Stimulated activated naive CD8-positive, alpha-beta T cell treated with anti-CD3 and anti-CD28 coated beads, Interleukin-15, amount 100 ng/mL, for 72 hours (primary cell): ENCODE data around the gene TTC39A.
A peak's percentile ranks its signal among the peaks of the same experiment; 100 is the strongest.

Experiments
- ATAC-seq: fragments of 150-1000 bp; cut with Tn5 transposase; 2 replicates; pipeline ENCODE4 v1.10.0; 2021; ENCODE audit warnings: mild to moderate bottlenecking, moderate library complexity
- DNase-seq, 2 donors: peaks; one replicate each; pipeline ENCODE4 v3.0.0; 2021 to 2022
- H3K27ac Mint-ChIP-seq, 2 donors: one replicate each; pipeline ENCODE4 v1.8.0; 2022; ENCODE audit warnings: mild to moderate bottlenecking in 2 of 2, mixed read lengths in 2 of 2, moderate library complexity in 2 of 2
- H3K27me3 Mint-ChIP-seq: one replicate; pipeline ENCODE4 v1.8.0; 2022; ENCODE audit warnings: mixed read lengths
- H3K4me1 Mint-ChIP-seq: one replicate; pipeline ENCODE4 v1.8.0; 2022; ENCODE audit warnings: mild to moderate bottlenecking, mixed read lengths
- H3K4me3 Mint-ChIP-seq, 2 donors: one replicate each; pipeline ENCODE4 v1.8.0; 2022; ENCODE audit warnings: mild to moderate bottlenecking in 2 of 2, mixed read lengths in 2 of 2, moderate library complexity in 1 of 2
- H3K9me3 Mint-ChIP-seq, 2 donors: one replicate each; pipeline ENCODE4 v1.8.0; 2022; ENCODE audit warnings: mixed read lengths in 2 of 2

Gene TTC39A

GRCh38 chr1:51330331-51331201 is at the start of gene TTC39A:
TTC39A (minus strand) TSS chr1:51330562; CDS start chr1:51330477, 85 bp downstream.
- Mint-ChIP-seq H3K27me3 (peaks cover 52% of the 10 kb centered on the region), H3K4me3 (peak within 1 kb of the TSS; percentile 75 to 81), H3K9me3 (no peaks in the 10 kb centered on the region), H3K27ac (no peak within 1 kb of the TSS), H3K4me1 (peaks cover 15% of the 10 kb centered on the region)
- DNase-seq (no peak), ATAC-seq (peak; percentile 60)

GRCh38 chr1:51378871-51379270 is 48.5 kb upstream of the TTC39A start:
- DNase-seq (no peak), ATAC-seq (no peak)
- H3K4me3 Mint-ChIP-seq, result no peak overlapping the region
- H3K4me1 Mint-ChIP-seq, result no peaks in the 10 kb centered on the region
- H3K27me3 Mint-ChIP-seq, result no peaks in the 10 kb centered on the region
- peak overlapping the region in 1 of 2 donors; percentile 63 for H3K27ac Mint-ChIP-seq
- H3K9me3 Mint-ChIP-seq, result peaks cover 9 to 11% of the 10 kb centered on the region in 2 donors

- no peak overlapping the region for H3K4me3 Mint-ChIP-seq
- no peaks in the 10 kb centered on the region for H3K27me3 Mint-ChIP-seq
- no peak overlapping the region for H3K27ac Mint-ChIP-seq
- ATAC-seq, result no peak
- no peaks in the 10 kb centered on the region for H3K9me3 Mint-ChIP-seq
- H3K4me1 Mint-ChIP-seq, result no peaks in the 10 kb centered on the region
- no peak for DNase-seq
Measured at GRCh38 chr1:51373898-51374297, 43.5 kb upstream of the TTC39A start.

- Mint-ChIP-seq H3K4me1 (no peaks in the 10 kb centered on the region), H3K27me3 (no peaks in the 10 kb centered on the region), H3K4me3 (no peak overlapping the region), H3K9me3 (no peaks in the 10 kb centered on the region), H3K27ac (peak overlapping the region in 1 of 2 donors; percentile 40)
- no peak for DNase-seq
- no peak for ATAC-seq
Measured at GRCh38 chr1:51372561-51372960, 42.2 kb upstream of the TTC39A start.

- Mint-ChIP-seq H3K27me3 (no peaks in the 10 kb centered on the region), H3K27ac (no peak overlapping the region), H3K4me3 (no peak overlapping the region), H3K9me3 (no peaks in the 10 kb centered on the region), H3K4me1 (no peaks in the 10 kb centered on the region)
- no peak for DNase-seq
- ATAC-seq, result no peak
Measured at GRCh38 chr1:51369171-51369570, 38.8 kb upstream of the TTC39A start.

GRCh38 chr1:51365774-51366173 is 35.4 kb upstream of the TTC39A start:
- H3K4me1 Mint-ChIP-seq, result no peaks in the 10 kb centered on the region
- H3K27me3 Mint-ChIP-seq, result no peaks in the 10 kb centered on the region
- H3K27ac Mint-ChIP-seq, result no peak overlapping the region
- no peak for ATAC-seq
- H3K9me3 Mint-ChIP-seq, result no peaks in the 10 kb centered on the region
- no peak overlapping the region for H3K4me3 Mint-ChIP-seq
- DNase-seq, result no peak

- no peaks in the 10 kb centered on the region for H3K27me3 Mint-ChIP-seq
- ATAC-seq (no peak), DNase-seq (no peak)
- no peak overlapping the region for H3K27ac Mint-ChIP-seq
- no peaks in the 10 kb centered on the region for H3K4me1 Mint-ChIP-seq
- no peak overlapping the region for H3K4me3 Mint-ChIP-seq
- no peaks in the 10 kb centered on the region for H3K9me3 Mint-ChIP-seq
Measured at GRCh38 chr1:51359879-51360278, 29.5 kb upstream of the TTC39A start.

GRCh38 chr1:51355382-51355781 is 25.0 kb upstream of the TTC39A start:
- Mint-ChIP-seq H3K4me3 (no peak overlapping the region), H3K27ac (no peak overlapping the region), H3K4me1 (no peaks in the 10 kb centered on the region), H3K9me3 (no peaks in the 10 kb centered on the region), H3K27me3 (no peaks in the 10 kb centered on the region)
- no peak for DNase-seq
- no peak for ATAC-seq

GRCh38 chr1:51354416-51354815 is 24.1 kb upstream of the TTC39A start:
- no peak overlapping the region for H3K4me3 Mint-ChIP-seq
- H3K27ac Mint-ChIP-seq, result no peak overlapping the region
- H3K4me1 Mint-ChIP-seq, result no peaks in the 10 kb centered on the region
- no peaks in the 10 kb centered on the region for H3K9me3 Mint-ChIP-seq
- DNase-seq, result no peak
- H3K27me3 Mint-ChIP-seq, result no peaks in the 10 kb centered on the region
- no peak for ATAC-seq

- Mint-ChIP-seq H3K9me3 (no peaks in the 10 kb centered on the region), H3K27ac (no peak overlapping the region), H3K4me3 (no peak overlapping the region), H3K27me3 (peaks cover 9% of the 10 kb centered on the region), H3K4me1 (no peaks in the 10 kb centered on the region)
- no peak for DNase-seq
- ATAC-seq, result no peak
Measured at GRCh38 chr1:51351907-51352306, 21.5 kb upstream of the TTC39A start.

- DNase-seq (no peak), ATAC-seq (no peak)
- Mint-ChIP-seq H3K4me3 (no peak overlapping the region), H3K9me3 (no peaks in the 10 kb centered on the region), H3K27me3 (peaks cover 28% of the 10 kb centered on the region), H3K4me1 (no peaks in the 10 kb centered on the region), H3K27ac (no peak overlapping the region)
Measured at GRCh38 chr1:51349862-51350261, 19.5 kb upstream of the TTC39A start.

- H3K27me3 Mint-ChIP-seq, result peaks cover 45% of the 10 kb centered on the region
- no peak overlapping the region for H3K27ac Mint-ChIP-seq
- H3K4me3 Mint-ChIP-seq, result no peak overlapping the region
- H3K4me1 Mint-ChIP-seq, result peaks cover 9% of the 10 kb centered on the region
- no peak for DNase-seq
- H3K9me3 Mint-ChIP-seq, result no peaks in the 10 kb centered on the region
- no peak for ATAC-seq
Measured at GRCh38 chr1:51348147-51348527, 17.8 kb upstream of the TTC39A start.

- ATAC-seq, result no peak
Measured at GRCh38 chr1:51347398-51348146, 17.2 kb upstream of the TTC39A start.

GRCh38 chr1:51346086-51346942 is 16.0 kb upstream of the TTC39A start:
- Mint-ChIP-seq H3K4me3 (no peak overlapping the region), H3K27ac (no peak overlapping the region), H3K27me3 (peaks cover 64% of the 10 kb centered on the region), H3K4me1 (peaks cover 9% of the 10 kb centered on the region), H3K9me3 (no peaks in the 10 kb centered on the region)
- ATAC-seq (no peak), DNase-seq (no peak)

More at GRCh38 chr1:51347398-51348146, 17.2 kb upstream of the TTC39A start:
- H3K9me3 Mint-ChIP-seq, result no peaks in the 10 kb centered on the region
- peaks cover 9% of the 10 kb centered on the region for H3K4me1 Mint-ChIP-seq
- peak overlapping the region in 1 of 2 donors; percentile 68 for H3K27ac Mint-ChIP-seq
- DNase-seq, result no peak
- no peak overlapping the region for H3K4me3 Mint-ChIP-seq
- H3K27me3 Mint-ChIP-seq, result peaks cover 51% of the 10 kb centered on the region

- no peak overlapping the region for H3K27ac Mint-ChIP-seq
- H3K4me1 Mint-ChIP-seq, result peaks cover 9% of the 10 kb centered on the region
- H3K27me3 Mint-ChIP-seq, result peaks cover 66% of the 10 kb centered on the region
- no peak for DNase-seq
- H3K9me3 Mint-ChIP-seq, result no peaks in the 10 kb centered on the region
- peak overlapping the region in 1 of 2 donors; percentile 20 for H3K4me3 Mint-ChIP-seq
- ATAC-seq, result peak; percentile 14
Measured at GRCh38 chr1:51345300-51345687, 14.9 kb upstream of the TTC39A start.
